GM18873 (cell line): ENCODE measurements around the gene NFIC.

Experiments used
- ATAC-seq: cut with Tn5 transposase; IDR thresholded peaks from one replicate; pipeline ENCODE4 v1.9.1; 2021; ENCODE audit warnings: mild to moderate bottlenecking, moderate library complexity, moderate number of reproducible peaks; ENCODE audit not compliant: unreplicated experiment, low FRiP score

NFIC gene

GRCh38 chr19:3479177-3479833, 112.9 kb downstream of the NFIC start:
- no peak for ATAC-seq

GRCh38 chr19:3479834-3480215, 113.4 kb downstream of the NFIC start:
- ATAC-seq, result no peak

GRCh38 chr19:3480383-3481091, 114.2 kb downstream of the NFIC start, which contains the start of gene SMIM24:
SMIM24 (minus strand) TSS chr19:3480525; CDS start chr19:3480463, 62 bp downstream.
- no peak for ATAC-seq

GRCh38 chr19:3481241-3482090, 115.1 kb downstream of the NFIC start:
- no peak for ATAC-seq

- ATAC-seq, result no peak
Measured at GRCh38 chr19:3482507-3483225, 116.3 kb downstream of the NFIC start.

GRCh38 chr19:3483226-3483628, 116.8 kb downstream of the NFIC start, which contains the start of gene SMIM44:
SMIM44 (minus strand) TSS chr19:3483441; CDS start chr19:3483403, 38 bp downstream.
- ATAC-seq, result no peak

GRCh38 chr19:3491396-3492119, 125.2 kb downstream of the NFIC start:
- no peak for ATAC-seq

- no peak for ATAC-seq
Measured at GRCh38 chr19:3492131-3492839, 125.9 kb downstream of the NFIC start.

- ATAC-seq, result no peak
Measured at GRCh38 chr19:3492919-3493318, 126.5 kb downstream of the NFIC start.

- no peak for ATAC-seq
Measured at GRCh38 chr19:3493651-3494050, 127.3 kb downstream of the NFIC start.

GRCh38 chr19:3494051-3494450, 127.7 kb downstream of the NFIC start:
- no peak for ATAC-seq

GRCh38 chr19:3494559-3494958, 128.2 kb downstream of the NFIC start:
- no peak for ATAC-seq

- ATAC-seq, result no peak
Measured at GRCh38 chr19:3496392-3497273, 130.2 kb downstream of the NFIC start.

- ATAC-seq, result no peak
Measured at GRCh38 chr19:3497757-3498520, 131.6 kb downstream of the NFIC start.

GRCh38 chr19:3499738-3500428, 133.5 kb downstream of the NFIC start:
- no peak for ATAC-seq

GRCh38 chr19:3500429-3501101, 134.2 kb downstream of the NFIC start, which contains the start of gene DOHH:
DOHH (minus strand) TSS chr19:3500674; CDS start chr19:3496814, 3,860 bp downstream.
- ATAC-seq, result peak; percentile 72
